K562 (cell line): Measurements from ENCODE around the gene RASSF3. TPM values are rescaled to one million over a fixed set of nuclear protein-coding genes. Genes with fewer than 3 reads are reported as not detected.

ENCODE experiments used
- ARHGAP35 ChIP-seq: fragments of 450-650 bp; IDR thresholded peaks from 2 replicates; pipeline ENCODE4 v1.6.1; 2018; ENCODE audit not compliant: partially characterized antibody
- CBFA2T2 ChIP-seq: fragments of 450-650 bp; conservative IDR thresholded peaks from 2 replicates; pipeline ENCODE4 v1.6.1; 2017; ENCODE audit warnings: mild to moderate bottlenecking
- ETV1 ChIP-seq: fragments of 450-650 bp; conservative IDR thresholded peaks from 2 replicates; pipeline ENCODE4 v1.6.1; 2016; ENCODE audit warnings: missing genetic modification characterization, control low read depth, low read depth, missing compliant biosample characterization
- EWSR1 ChIP-seq: fragments of 450-650 bp; IDR thresholded peaks from 2 replicates; pipeline ENCODE4 v1.6.1; 2018; ENCODE audit warnings: borderline replicate concordance, mild to moderate bottlenecking, low read depth, moderate library complexity; ENCODE audit not compliant: partially characterized antibody
- FOXA3 ChIP-seq, 2 experiments: fragments of 450-650 bp in 1 of 2; sonication (generic) in 1 of 2; formaldehyde crosslinking; IDR thresholded peaks in 1 of 2; conservative IDR thresholded peaks in 1 of 2; 2 replicates each; pipeline versions ENCODE4 v1.4.0 to v1.8.0; 2020 to 2022; ENCODE audit warnings: mild to moderate bottlenecking in 2 of 2, missing genetic modification reagents in 1 of 2
- GTF2A2 ChIP-seq: IDR thresholded peaks from 2 replicates; pipeline ENCODE4 v1.6.1; 2016; ENCODE audit warnings: mild to moderate bottlenecking, missing genetic modification characterization, missing compliant biosample characterization
- GTF3C2 ChIP-seq: IDR thresholded peaks from 3 replicates; pipeline ENCODE4 v1.6.1; 2011; ENCODE audit warnings: borderline replicate concordance, mild to moderate bottlenecking, moderate library complexity; ENCODE audit not compliant: insufficient read length; ENCODE audit errors: extremely low read depth
- MAFG ChIP-seq: fragments of 450-650 bp; conservative IDR thresholded peaks from 2 replicates; pipeline ENCODE4 v1.6.1; 2016; ENCODE audit warnings: missing genetic modification characterization, missing compliant biosample characterization
- MIER1 ChIP-seq: fragments of 450-650 bp; IDR thresholded peaks from 2 replicates; pipeline ENCODE4 v1.6.1; 2016; ENCODE audit warnings: antibody characterized with exemption, mild to moderate bottlenecking, low read depth
- NFE2 ChIP-seq: IDR thresholded peaks from 2 replicates; pipeline ENCODE4 v1.6.1; 2014; ENCODE audit warnings: antibody characterized with exemption, low read depth
- PRDM10 ChIP-seq: fragments of 450-650 bp; IDR thresholded peaks from 2 replicates; pipeline ENCODE4 v1.6.1; 2018; ENCODE audit not compliant: partially characterized antibody
- PRPF4 ChIP-seq: fragments of 200-400 bp; formaldehyde crosslinking; IDR thresholded peaks from one replicate; pipeline ENCODE4 v1.6.1; 2017; ENCODE audit warnings: low read length, low read depth, mild to moderate bottlenecking; ENCODE audit not compliant: insufficient read depth, poor library complexity, severe bottlenecking
- RBM14 ChIP-seq: fragments of 200-400 bp; formaldehyde crosslinking; IDR thresholded peaks from 2 replicates; pipeline ENCODE4 v1.6.1; 2018; ENCODE audit warnings: low read depth, mild to moderate bottlenecking, low read length, moderate library complexity, borderline replicate concordance; ENCODE audit not compliant: insufficient read depth
- SFPQ ChIP-seq: fragments of 200-400 bp; formaldehyde crosslinking; IDR thresholded peaks from 2 replicates; pipeline ENCODE4 v1.6.1; 2017; ENCODE audit warnings: mild to moderate bottlenecking, low read depth, low read length, moderate library complexity
- STAT5B ChIP-seq: fragments of 250-450 bp; sonication (Bioruptor Pico); IDR thresholded peaks from 2 replicates; pipeline ENCODE4 v1.8.0; 2021; ENCODE audit warnings: mild to moderate bottlenecking, inconsistent platforms
- TCF3 ChIP-seq: sonication (generic); formaldehyde crosslinking; IDR thresholded peaks from 2 replicates; pipeline ENCODE4 v1.4.0; 2020; ENCODE audit warnings: mild to moderate bottlenecking, missing genetic modification reagents
- TEAD2 ChIP-seq: fragments of 450-650 bp; IDR thresholded peaks from 2 replicates; pipeline ENCODE4 v1.6.1; 2016; ENCODE audit warnings: missing genetic modification characterization, control low read depth, missing compliant biosample characterization
- XRCC3 ChIP-seq: fragments of 450-650 bp; IDR thresholded peaks from 2 replicates; pipeline ENCODE4 v1.6.1; 2017; ENCODE audit warnings: mild to moderate bottlenecking, moderate library complexity
- ZNF316 ChIP-seq: fragments of 450-650 bp; IDR thresholded peaks from 2 replicates; pipeline ENCODE4 v1.6.1; 2016
- ZNF436 ChIP-seq: fragments of 250-450, 450-650 bp; sonication (Bioruptor Pico); formaldehyde crosslinking; IDR thresholded peaks from 2 replicates; pipeline ENCODE4 v1.7.0; 2020; ENCODE audit warnings: mild to moderate bottlenecking
- ZNF561 ChIP-seq: fragments of 450-650 bp; formaldehyde crosslinking; conservative IDR thresholded peaks from 2 replicates; pipeline ENCODE4 v1.4.0; 2020; ENCODE audit warnings: mild to moderate bottlenecking, moderate library complexity
- polyA plus RNA-seq, 8 experiments: library from polyadenylated mRNA; depleted of rRNA in 4 of 8; stranded (reverse) in 5 of 8; unstranded in 3 of 8; fragments of >200 nt; fragmentation: Nextera tagmentation in 2 of 8; fragmentation: Illumina TruSeq in 1 of 8; extraction: Ambion mirVana in 2 of 8; extraction: Trizol in 1 of 8; gene quantifications; 2 replicates each; pipeline versions ENCODE4 v1.2.1 to v1.2.3, GENCODE V29; 2011 to 2014; ENCODE audit warnings: inconsistent platforms in 1 of 8, missing spikeins in 1 of 8
- total RNA-seq, 7 experiments: library from RNA; depleted of rRNA in 6 of 7; stranded (reverse); fragments of >200 nt in 6 of 7; fragmentation: Illumina TruSeq in 2 of 7; extraction: Trizol in 2 of 7; gene quantifications; 2 replicates each; pipeline versions ENCODE4 v1.2.1 to v1.2.3, GENCODE V29; 2011 to 2021; ENCODE audit warnings: low replicate concordance in 1 of 7

Gene RASSF3
- total and polyA plus RNA-seq, 9 of the 15 experiments (the other 6 are each of a cell fraction or from before 2014, with no cell fraction given), result 3.7 to 39.2 (median 20.2) TPM

GRCh38 chr12:64656429-64656828, 46.1 kb downstream of the RASSF3 start (continued):
- TF ChIP-seq PRDM10 (no peak), GTF2A2 (tag) (no peak), GTF3C2 (no peak), STAT5B (CRISPR knock-in tag) (no peak), TEAD2 (tag) (no peak), FOXA3 (CRISPR knock-in tag; conservative IDR thresholded peaks at IDR 0.05 in 1 of 2, IDR thresholded peaks at IDR 0.05 in 1 of 2) (peak; percentile 88 to 98), ETV1 (tag) (no peak), ZNF561 (no peak), NFE2 (peak; percentile 57), PRPF4 (no peak), CBFA2T2 (peak; percentile 76), MAFG (tag) (peak; percentile 36), ZNF436 (CRISPR knock-in tag) (no peak), SFPQ (no peak), RBM14 (no peak), EWSR1 (no peak), ARHGAP35 (no peak), MIER1 (no peak), ZNF316 (no peak; the same call in 1 of the 2 replicates), TCF3 (peak; percentile 67), XRCC3 (no peak)
